ENCODE data around the gene ICA1. TPM values are rescaled to one million over a fixed set of nuclear protein-coding genes. Genes with fewer than 3 reads are reported as not detected.

ICA1 gene
- total and polyA plus RNA-seq, 12 donors, result 29.5 to 92.1 (median 56.8) TPM

- intact Hi-C loops (cut with DNase I), result no loop called here
- no peaks in the 10 kb centered on the region for H3K27me3 ChIP-seq
- DNase-seq (no peak), ATAC-seq (no peak)
- H3K4me1 ChIP-seq, result peaks cover 0 to 17% (median 0%) of the 10 kb centered on the region in 9 donors
- WGBS, 2 donors, result 79 to 83% methylated on average over 10 of the region's 10 CpGs
- H3K9me3 ChIP-seq, result no peaks in the 10 kb centered on the region
- H3K4me3 ChIP-seq, result no peak overlapping the region
- H3K27ac ChIP-seq, result peak overlapping the region in 1 of 10 donors; percentile 74
- TF ChIP-seq CTCF (IDR thresholded peaks at IDR 0.05), result no peak
- peaks cover 0 to 38% (median 0%) of the 10 kb centered on the region in 9 donors for H3K36me3 ChIP-seq
These were observed 127.8 kb downstream of the ICA1 start for GRCh38 chr7:8134089-8134733.

- no peak for ATAC-seq
- TF ChIP-seq CTCF (IDR thresholded peaks at IDR 0.05), result no peak
- no peaks in the 10 kb centered on the region for H3K27me3 ChIP-seq
- intact Hi-C loops (cut with DNase I), result no loop called here
- DNase-seq, result no peak
- no peaks in the 10 kb centered on the region for H3K9me3 ChIP-seq
- peaks cover 0 to 17% (median 0%) of the 10 kb centered on the region in 9 donors for H3K4me1 ChIP-seq
- peak overlapping the region in 1 of 10 donors; percentile 74 for H3K27ac ChIP-seq
- 92 to 94% methylated on average over 2 of the region's 2 CpGs for WGBS, 2 donors
- no peak overlapping the region for H3K4me3 ChIP-seq
- H3K36me3 ChIP-seq, result peaks cover 0 to 29% (median 0%) of the 10 kb centered on the region in 9 donors
These were observed 128.6 kb downstream of the ICA1 start for GRCh38 chr7:8133188-8133848.

- peaks cover 0 to 18% (median 0%) of the 10 kb centered on the region in 9 donors for H3K4me1 ChIP-seq
- intact Hi-C loops (cut with DNase I), result no loop called here
- ATAC-seq (peak in 1 of 8 donors; percentile 24), DNase-seq (no peak)
- peaks cover 0 to 28% (median 0%) of the 10 kb centered on the region in 9 donors for H3K36me3 ChIP-seq
- H3K9me3 ChIP-seq, result no peaks in the 10 kb centered on the region
- TF ChIP-seq CTCF (IDR thresholded peaks at IDR 0.05), result no peak
- 80 to 84% methylated on average over 5 of the region's 5 CpGs for WGBS, 2 donors
- no peaks in the 10 kb centered on the region for H3K27me3 ChIP-seq
- no peak overlapping the region for H3K4me3 ChIP-seq
- H3K27ac ChIP-seq, result peak overlapping the region in 1 of 10 donors; percentile 74
These were observed 130.0 kb downstream of the ICA1 start for GRCh38 chr7:8131694-8132605.

GRCh38 chr7:8130663-8131062 lies 131.3 kb downstream of the ICA1 start:
- ATAC-seq, result no peak
- H3K27me3 ChIP-seq, result no peaks in the 10 kb centered on the region
- H3K9me3 ChIP-seq, result no peaks in the 10 kb centered on the region
- TF ChIP-seq CTCF (IDR thresholded peaks at IDR 0.05), result no peak
- peaks cover 0 to 33% (median 0%) of the 10 kb centered on the region in 9 donors for H3K36me3 ChIP-seq
- H3K27ac ChIP-seq, result no peak overlapping the region
- H3K4me1 ChIP-seq, result peaks cover 0 to 30% (median 0%) of the 10 kb centered on the region in 9 donors
- H3K4me3 ChIP-seq, result no peak overlapping the region
- DNase-seq, result no peak
- WGBS, 2 donors, result 91 to 93% methylated on average over 1 of the region's 1 CpG
- intact Hi-C loops (cut with DNase I), result no loop called here

All from heart right ventricle (tissue), 16 donors.